ENCODE results near the gene SEMA4C.

The SEMA4C gene

GRCh38 chr2:96838345-96839292, 31.3 kb downstream of the SEMA4C start:
- Histone ChIP-seq H4K91ac (ENCODE audit: low read length) (no peak overlapping the region), H3K79me1 (replicated peaks; ENCODE audit: low read length, poor library complexity, severe bottlenecking) (no peaks in the 10 kb centered on the region), H2BK12ac (ENCODE audit: low read length in 2 of 2) (no peak overlapping the region), H3K4me2 (ENCODE audit: low read length, poor library complexity, severe bottlenecking) (no peak overlapping the region), H3K4me1 (ENCODE audit: control insufficient read depth, insufficient read depth, low read depth, low read length) (no peaks in the 10 kb centered on the region), H2BK120ac (ENCODE audit: low read depth, low read length) (no peak overlapping the region), H3K9ac (ENCODE audit: low read length) (no peak overlapping the region), H3K14ac (ENCODE audit: low read length in 2 of 2) (no peak overlapping the region), H3K27ac (ENCODE audit: low read length, poor library complexity, severe bottlenecking) (no peak overlapping the region), H3K4me3 (ENCODE audit: insufficient read depth in 1 of 2, low read depth in 1 of 2, low read length in 2 of 2) (no peak overlapping the region), H3K27me3 (ENCODE audit: control insufficient read depth in 1 of 2, insufficient read depth in 1 of 2, low read length in 2 of 2) (no peaks in the 10 kb centered on the region), H3K18ac (ENCODE audit: low read depth in 1 of 2, low read length in 2 of 2) (no peak overlapping the region), H3K4ac (ENCODE audit: low read depth in 1 of 2, low read length in 2 of 2) (no peak overlapping the region), H3K23ac (ENCODE audit: low read length in 2 of 2) (no peak overlapping the region), H2BK15ac (ENCODE audit: low read depth, poor library complexity, severe bottlenecking) (no peak overlapping the region), H3K9me3 (ENCODE audit: control insufficient read depth, low read length) (no peaks in the 10 kb centered on the region), H2BK5ac (ENCODE audit: low read depth, low read length, poor library complexity, severe bottlenecking) (no peak overlapping the region), H2AFZ (ENCODE audit: low read depth, low read length) (no peak overlapping the region), H4K8ac (ENCODE audit: low read length) (no peak overlapping the region), H2AK5ac (ENCODE audit: low read length, severe bottlenecking) (no peak overlapping the region), H3K36me3 (ENCODE audit: control insufficient read depth in 1 of 2, insufficient read depth in 2 of 2, low read depth in 1 of 2, low read length in 2 of 2) (peaks cover 19 to 39% of the 10 kb centered on the region in 2 experiments)
- no peak for DNase-seq
- 93% methylated on average over 23 of the region's 23 CpGs for WGBS

GRCh38 chr2:96837575-96837974, 32.3 kb downstream of the SEMA4C start:
- Histone ChIP-seq H3K4me2 (ENCODE audit: low read length, poor library complexity, severe bottlenecking) (no peak overlapping the region), H4K8ac (ENCODE audit: low read length) (no peak overlapping the region), H3K23ac (ENCODE audit: low read length in 2 of 2) (no peak overlapping the region), H4K91ac (ENCODE audit: low read length) (no peak overlapping the region), H2BK15ac (ENCODE audit: low read depth, poor library complexity, severe bottlenecking) (no peak overlapping the region), H3K27me3 (ENCODE audit: control insufficient read depth in 1 of 2, insufficient read depth in 1 of 2, low read length in 2 of 2) (no peaks in the 10 kb centered on the region), H3K27ac (ENCODE audit: low read length, poor library complexity, severe bottlenecking) (no peak overlapping the region), H3K9ac (ENCODE audit: low read length) (no peak overlapping the region), H3K4ac (ENCODE audit: low read depth in 1 of 2, low read length in 2 of 2) (no peak overlapping the region), H2AK5ac (ENCODE audit: low read length, severe bottlenecking) (no peak overlapping the region), H3K14ac (ENCODE audit: low read length in 2 of 2) (no peak overlapping the region), H3K36me3 (ENCODE audit: control insufficient read depth in 1 of 2, insufficient read depth in 2 of 2, low read depth in 1 of 2, low read length in 2 of 2) (peaks cover 27 to 42% of the 10 kb centered on the region in 2 experiments), H3K4me1 (ENCODE audit: control insufficient read depth, insufficient read depth, low read depth, low read length) (peaks cover 8% of the 10 kb centered on the region), H3K9me3 (ENCODE audit: control insufficient read depth, low read length) (no peaks in the 10 kb centered on the region), H2AFZ (ENCODE audit: low read depth, low read length) (no peak overlapping the region), H2BK12ac (ENCODE audit: low read length in 2 of 2) (no peak overlapping the region), H3K79me1 (replicated peaks; ENCODE audit: low read length, poor library complexity, severe bottlenecking) (no peaks in the 10 kb centered on the region), H2BK120ac (ENCODE audit: low read depth, low read length) (no peak overlapping the region), H2BK5ac (ENCODE audit: low read depth, low read length, poor library complexity, severe bottlenecking) (no peak overlapping the region), H3K18ac (ENCODE audit: low read depth in 1 of 2, low read length in 2 of 2) (no peak overlapping the region), H3K4me3 (ENCODE audit: insufficient read depth in 1 of 2, low read depth in 1 of 2, low read length in 2 of 2) (no peak overlapping the region)
- no peak for DNase-seq
- 97% methylated on average over 9 of the region's 9 CpGs for WGBS

- WGBS = 100% methylated on average over 3 of the region's 4 CpGs
- Histone ChIP-seq H3K4me3 (ENCODE audit: insufficient read depth in 1 of 2, low read depth in 1 of 2, low read length in 2 of 2) (no peak overlapping the region), H3K4me2 (ENCODE audit: low read length, poor library complexity, severe bottlenecking) (no peak overlapping the region), H3K18ac (ENCODE audit: low read depth in 1 of 2, low read length in 2 of 2) (no peak overlapping the region), H3K9ac (ENCODE audit: low read length) (no peak overlapping the region), H2AK5ac (ENCODE audit: low read length, severe bottlenecking) (no peak overlapping the region), H3K9me3 (ENCODE audit: control insufficient read depth, low read length) (no peaks in the 10 kb centered on the region), H4K8ac (ENCODE audit: low read length) (no peak overlapping the region), H3K27ac (ENCODE audit: low read length, poor library complexity, severe bottlenecking) (no peak overlapping the region), H3K14ac (ENCODE audit: low read length in 2 of 2) (no peak overlapping the region), H3K36me3 (ENCODE audit: control insufficient read depth in 1 of 2, insufficient read depth in 2 of 2, low read depth in 1 of 2, low read length in 2 of 2) (peaks cover 39 to 51% of the 10 kb centered on the region in 2 experiments), H3K4ac (ENCODE audit: low read depth in 1 of 2, low read length in 2 of 2) (no peak overlapping the region), H3K27me3 (ENCODE audit: control insufficient read depth in 1 of 2, insufficient read depth in 1 of 2, low read length in 2 of 2) (no peaks in the 10 kb centered on the region), H3K79me1 (replicated peaks; ENCODE audit: low read length, poor library complexity, severe bottlenecking) (peaks cover 1% of the 10 kb centered on the region), H3K4me1 (ENCODE audit: control insufficient read depth, insufficient read depth, low read depth, low read length) (peaks cover 10% of the 10 kb centered on the region), H2BK12ac (ENCODE audit: low read length in 2 of 2) (no peak overlapping the region), H2BK15ac (ENCODE audit: low read depth, poor library complexity, severe bottlenecking) (no peak overlapping the region), H4K91ac (ENCODE audit: low read length) (no peak overlapping the region), H2BK5ac (ENCODE audit: low read depth, low read length, poor library complexity, severe bottlenecking) (no peak overlapping the region), H2AFZ (ENCODE audit: low read depth, low read length) (no peak overlapping the region), H3K23ac (ENCODE audit: low read length in 2 of 2) (no peak overlapping the region), H2BK120ac (ENCODE audit: low read depth, low read length) (no peak overlapping the region)
- DNase-seq = no peak
Measured at GRCh38 chr2:96835830-96836229, 34.0 kb downstream of the SEMA4C start.

- Histone ChIP-seq H3K27me3 (ENCODE audit: control insufficient read depth in 1 of 2, insufficient read depth in 1 of 2, low read length in 2 of 2) (no peaks in the 10 kb centered on the region), H3K27ac (ENCODE audit: low read length, poor library complexity, severe bottlenecking) (no peak overlapping the region), H3K36me3 (ENCODE audit: control insufficient read depth in 1 of 2, insufficient read depth in 2 of 2, low read depth in 1 of 2, low read length in 2 of 2) (peaks cover 43 to 57% of the 10 kb centered on the region in 2 experiments), H3K14ac (ENCODE audit: low read length in 2 of 2) (no peak overlapping the region), H4K8ac (ENCODE audit: low read length) (peak overlapping the region; percentile 21), H3K18ac (ENCODE audit: low read depth in 1 of 2, low read length in 2 of 2) (no peak overlapping the region), H2BK120ac (ENCODE audit: low read depth, low read length) (no peak overlapping the region), H3K4me1 (ENCODE audit: control insufficient read depth, insufficient read depth, low read depth, low read length) (peaks cover 10% of the 10 kb centered on the region), H3K4me2 (ENCODE audit: low read length, poor library complexity, severe bottlenecking) (no peak overlapping the region), H3K9ac (ENCODE audit: low read length) (no peak overlapping the region), H3K23ac (ENCODE audit: low read length in 2 of 2) (no peak overlapping the region), H3K4ac (ENCODE audit: low read depth in 1 of 2, low read length in 2 of 2) (no peak overlapping the region), H2BK5ac (ENCODE audit: low read depth, low read length, poor library complexity, severe bottlenecking) (no peak overlapping the region), H3K4me3 (ENCODE audit: insufficient read depth in 1 of 2, low read depth in 1 of 2, low read length in 2 of 2) (no peak overlapping the region), H2AFZ (ENCODE audit: low read depth, low read length) (no peak overlapping the region), H2AK5ac (ENCODE audit: low read length, severe bottlenecking) (no peak overlapping the region), H2BK15ac (ENCODE audit: low read depth, poor library complexity, severe bottlenecking) (no peak overlapping the region), H4K91ac (ENCODE audit: low read length) (no peak overlapping the region), H3K9me3 (ENCODE audit: control insufficient read depth, low read length) (no peaks in the 10 kb centered on the region), H2BK12ac (ENCODE audit: low read length in 2 of 2) (no peak overlapping the region), H3K79me1 (replicated peaks; ENCODE audit: low read length, poor library complexity, severe bottlenecking) (peaks cover 5% of the 10 kb centered on the region)
- peak; percentile 53 for DNase-seq
- WGBS = 49% methylated on average over 17 of the region's 18 CpGs
Measured at GRCh38 chr2:96832754-96833507, 36.9 kb downstream of the SEMA4C start.
